Central memory CD4-positive, alpha-beta T cell (primary cell): ENCODE measurements around the gene TMEM229A.
"Not testable (repeated sequence)": the region's sequence is repeated elsewhere in the genome, so short reads cannot be mapped to it uniquely, and the experiment has no call there.

ENCODE experiments used
- DNase-seq: peaks from one replicate; pipeline ENCODE4 v3.0.0; 2022
- total RNA-seq, 3 experiments: gene quantifications; one replicate each; lab custom pipeline; 2026; lab: John Stamatoyannopoulos, UW

The TMEM229A gene
- total RNA-seq = 0 reads per million in 3 experiments

GRCh38 chr7:124032369-124033094, at the start of gene TMEM229A:
TMEM229A (minus strand) TSS chr7:124033067; CDS start chr7:124033003, 64 bp downstream.
- DNase-seq = no peak

- DNase-seq = not testable (repeated sequence)
These were observed 49.4 kb upstream of the TMEM229A start for GRCh38 chr7:124082234-124082633.

GRCh38 chr7:124077546-124077945, 44.7 kb upstream of the TMEM229A start:
- DNase-seq = no peak

DNA sequence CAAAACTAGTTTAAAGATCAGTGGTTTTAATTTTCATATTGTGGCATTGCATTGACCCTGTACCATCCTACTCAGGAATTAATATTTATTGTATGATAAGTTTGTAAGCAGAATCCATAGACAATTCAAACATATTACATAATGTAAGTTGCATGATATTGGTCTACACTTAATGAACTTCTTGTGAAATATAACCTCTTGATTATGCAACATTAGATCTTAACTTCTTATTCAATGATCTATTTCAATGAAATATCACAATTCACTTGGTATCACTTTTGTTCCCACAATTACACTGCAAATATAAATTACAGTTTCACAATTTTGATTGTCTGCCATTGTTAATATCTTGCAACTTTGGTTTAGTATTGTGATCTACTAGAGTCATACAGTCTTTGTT, 44.0 kb upstream of the TMEM229A start:
- no peak for DNase-seq

DNA sequence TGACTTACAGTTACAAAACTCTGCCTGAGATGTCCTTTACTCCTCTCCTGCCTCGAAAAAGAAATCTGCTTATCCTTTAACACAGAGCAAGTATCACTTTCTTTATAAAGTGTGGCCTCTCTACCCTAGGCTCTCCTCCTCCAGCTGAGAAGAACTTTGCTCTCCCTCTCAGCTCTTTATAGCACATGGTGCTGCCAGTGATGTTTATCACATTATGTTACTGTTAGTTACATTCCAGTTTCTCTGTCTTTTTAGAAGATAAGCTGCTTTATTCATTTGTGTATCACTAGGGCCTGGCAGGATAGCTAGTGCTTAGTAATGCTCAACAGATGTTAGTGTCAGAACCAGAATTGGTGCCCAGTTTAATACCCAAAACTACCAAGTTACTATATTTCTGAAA, 41.1 kb upstream of the TMEM229A start:
- DNase-seq = no peak

DNA sequence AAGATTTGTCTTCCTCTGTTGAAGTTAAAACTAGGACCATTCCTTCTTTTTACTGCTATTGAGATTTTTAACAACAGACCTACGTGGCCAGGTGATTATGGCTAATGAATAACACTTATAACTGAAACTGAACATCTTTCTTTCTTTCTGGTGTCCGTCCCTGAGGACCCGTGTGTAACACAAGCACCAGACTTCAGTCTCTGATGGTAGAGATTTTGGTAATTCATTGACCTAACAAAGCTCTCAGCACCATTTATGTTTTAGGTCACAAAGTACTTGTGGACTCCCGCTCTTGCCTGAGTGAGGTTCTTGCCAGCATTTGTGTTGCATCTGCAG, 40.4 kb upstream of the TMEM229A start:
- DNase-seq = no peak

GRCh38 chr7:124072603-124073309, 39.9 kb upstream of the TMEM229A start:
- no peak for DNase-seq

DNA sequence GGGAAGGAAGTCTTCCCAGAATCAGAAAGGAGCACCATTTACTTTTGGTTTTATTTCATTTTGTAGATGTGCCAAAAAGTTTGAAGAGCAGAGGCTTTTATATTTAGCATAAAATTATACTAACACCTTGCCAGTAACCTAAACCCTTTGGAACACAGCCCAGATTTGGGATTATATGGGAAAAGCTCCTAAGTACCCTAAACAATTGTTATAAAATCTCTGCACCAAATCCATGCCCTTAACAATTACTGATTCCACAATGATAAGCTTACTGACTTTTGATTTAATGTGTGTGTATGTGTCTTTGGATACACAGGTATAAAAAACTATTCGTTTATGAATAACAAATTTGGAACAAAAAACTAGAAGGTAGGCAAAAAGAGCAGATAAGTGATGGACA, 39.0 kb upstream of the TMEM229A start:
- no peak for DNase-seq

DNA sequence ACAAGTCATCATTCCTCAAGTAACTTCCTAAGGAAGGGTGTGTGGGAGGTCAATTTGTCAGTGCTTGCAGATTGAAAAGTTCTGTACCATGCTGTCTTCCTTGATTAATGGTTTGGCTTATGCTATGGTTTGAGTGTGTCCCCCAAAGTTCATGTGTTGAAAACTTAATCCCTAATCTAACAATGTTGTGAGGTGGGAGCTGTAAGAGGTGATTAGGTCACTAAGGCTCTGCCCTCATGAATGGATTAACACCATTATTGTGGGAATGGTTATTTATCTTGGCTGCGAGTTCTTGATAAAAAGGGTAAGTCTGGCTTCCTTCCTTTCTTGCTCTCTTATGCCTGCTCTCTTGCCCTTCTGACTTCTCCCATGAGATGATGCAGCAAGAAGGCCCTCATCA, 29.3 kb upstream of the TMEM229A start:
- no peak for DNase-seq

GRCh38 chr7:124060528-124060927, 27.7 kb upstream of the TMEM229A start:
- no peak for DNase-seq

GRCh38 chr7:124059375-124059774, 26.5 kb upstream of the TMEM229A start:
- no peak for DNase-seq

DNA sequence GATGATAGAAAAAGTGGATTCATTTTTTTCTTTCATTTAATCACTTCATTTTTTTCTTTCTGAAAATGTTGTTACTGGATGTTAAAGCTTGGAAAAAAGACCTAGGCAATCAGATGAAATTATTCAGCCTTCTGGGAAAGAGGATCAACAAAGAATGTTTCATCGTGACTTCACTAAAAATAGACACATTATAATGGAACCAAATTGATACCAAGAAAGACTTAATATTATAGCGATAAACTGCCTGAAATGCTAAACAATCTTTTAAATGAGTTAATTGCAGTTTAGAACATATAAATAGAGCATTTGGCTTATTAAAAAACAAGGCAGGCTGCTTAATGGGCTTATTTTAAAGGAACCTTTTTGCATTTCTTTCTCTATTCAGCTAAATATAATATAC, 25.6 kb upstream of the TMEM229A start:
- DNase-seq = no peak

DNA sequence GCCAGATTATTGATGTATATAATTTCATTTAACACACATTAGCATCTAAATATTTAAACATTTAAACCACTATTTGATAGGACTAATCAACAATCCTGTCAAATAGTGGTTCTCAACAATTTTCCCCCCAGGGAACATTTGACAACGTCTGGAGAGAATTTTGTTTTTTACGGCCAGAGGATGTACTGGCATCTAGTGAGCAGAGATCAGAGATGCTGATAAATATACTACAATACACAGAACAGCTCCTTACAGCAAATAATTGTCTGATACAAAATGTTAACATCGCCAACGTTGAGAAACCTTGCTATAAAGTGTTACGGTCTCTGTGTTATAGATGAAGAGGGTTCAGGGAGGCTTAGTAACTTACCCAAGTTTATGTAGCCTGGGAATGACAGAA, 25.0 kb upstream of the TMEM229A start:
- no peak for DNase-seq

- DNase-seq = no peak
These were observed 23.4 kb upstream of the TMEM229A start for GRCh38 chr7:124056234-124056633.

- no peak for DNase-seq
These were observed 19.0 kb upstream of the TMEM229A start for GRCh38 chr7:124051681-124052377.

- no peak for DNase-seq
These were observed 10.0 kb upstream of the TMEM229A start for GRCh38 chr7:124042826-124043225.

GRCh38 chr7:124041439-124041838, 8.6 kb upstream of the TMEM229A start:
- DNase-seq = no peak

- DNase-seq = not testable (repeated sequence)
These were observed 5.0 kb upstream of the TMEM229A start for GRCh38 chr7:124037902-124038301.

GRCh38 chr7:124035706-124036105, 2.8 kb upstream of the TMEM229A start:
- DNase-seq = no peak

- DNase-seq = no peak
These were observed 1.9 kb upstream of the TMEM229A start for GRCh38 chr7:124034754-124035100.

GRCh38 chr7:124033807-124034753, 1.2 kb upstream of the TMEM229A start:
- no peak for DNase-seq

- no peak for DNase-seq
These were observed 384 bp upstream of the TMEM229A start for GRCh38 chr7:124033095-124033806.
